Measurements from ENCODE around the gene RNF207. TPM values are rescaled to one million over a fixed set of nuclear protein-coding genes. Genes with fewer than 3 reads are reported as not detected.

The RNF207 gene
- total RNA-seq, 4 donors from 2014 or later: 2.1 to 41.1 (median 20.5) TPM

DNA sequence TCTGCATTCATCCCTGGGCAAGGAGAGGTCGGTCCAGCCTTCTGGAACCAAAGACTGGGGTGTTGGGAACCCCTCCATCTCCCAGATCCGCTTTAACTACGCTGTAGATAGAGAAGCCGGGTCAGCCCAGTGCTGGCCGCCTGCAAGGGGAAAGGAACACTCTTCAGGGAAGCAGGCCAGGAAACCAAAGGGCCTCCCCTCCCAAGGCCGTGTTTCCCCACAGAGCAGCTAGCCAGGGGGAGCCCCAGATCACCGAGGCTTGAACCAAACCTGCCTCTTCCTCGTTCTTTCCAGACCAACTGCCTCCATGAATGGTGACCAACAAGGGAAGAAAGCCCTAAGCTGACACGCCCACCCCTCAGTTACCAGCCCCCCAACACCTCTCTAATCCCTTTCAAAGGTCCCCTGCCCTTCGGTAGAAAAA is 24.6 kb upstream of the RNF207 start:
- no peaks in the 10 kb centered on the region for H3K36me3 ChIP-seq
- H3K9me3 ChIP-seq: no peaks in the 10 kb centered on the region
- DNase-seq: no peak
- intact Hi-C loops (cut with DNase I; ENCODE audit: low total_unique reads): no loop called here
- TF ChIP-seq, protein P1, sequence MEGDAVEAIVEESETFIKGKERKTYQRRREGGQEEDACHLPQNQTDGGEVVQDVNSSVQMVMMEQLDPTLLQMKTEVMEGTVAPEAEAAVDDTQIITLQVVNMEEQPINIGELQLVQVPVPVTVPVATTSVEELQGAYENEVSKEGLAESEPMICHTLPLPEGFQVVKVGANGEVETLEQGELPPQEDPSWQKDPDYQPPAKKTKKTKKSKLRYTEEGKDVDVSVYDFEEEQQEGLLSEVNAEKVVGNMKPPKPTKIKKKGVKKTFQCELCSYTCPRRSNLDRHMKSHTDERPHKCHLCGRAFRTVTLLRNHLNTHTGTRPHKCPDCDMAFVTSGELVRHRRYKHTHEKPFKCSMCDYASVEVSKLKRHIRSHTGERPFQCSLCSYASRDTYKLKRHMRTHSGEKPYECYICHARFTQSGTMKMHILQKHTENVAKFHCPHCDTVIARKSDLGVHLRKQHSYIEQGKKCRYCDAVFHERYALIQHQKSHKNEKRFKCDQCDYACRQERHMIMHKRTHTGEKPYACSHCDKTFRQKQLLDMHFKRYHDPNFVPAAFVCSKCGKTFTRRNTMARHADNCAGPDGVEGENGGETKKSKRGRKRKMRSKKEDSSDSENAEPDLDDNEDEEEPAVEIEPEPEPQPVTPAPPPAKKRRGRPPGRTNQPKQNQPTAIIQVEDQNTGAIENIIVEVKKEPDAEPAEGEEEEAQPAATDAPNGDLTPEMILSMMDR (IDR thresholded peaks at IDR 0.05): no peak
- no peak for TF ChIP-seq POLR2A (IDR thresholded peaks at IDR 0.05)
- no peak overlapping the region for H3K4me3 ChIP-seq
- H3K27ac ChIP-seq: no peak overlapping the region
- H3K4me1 ChIP-seq: peaks cover 0 to 24% of the 10 kb centered on the region in 2 donors
- H3K27me3 ChIP-seq: peaks cover 7 to 23% of the 10 kb centered on the region in 2 donors

DNA sequence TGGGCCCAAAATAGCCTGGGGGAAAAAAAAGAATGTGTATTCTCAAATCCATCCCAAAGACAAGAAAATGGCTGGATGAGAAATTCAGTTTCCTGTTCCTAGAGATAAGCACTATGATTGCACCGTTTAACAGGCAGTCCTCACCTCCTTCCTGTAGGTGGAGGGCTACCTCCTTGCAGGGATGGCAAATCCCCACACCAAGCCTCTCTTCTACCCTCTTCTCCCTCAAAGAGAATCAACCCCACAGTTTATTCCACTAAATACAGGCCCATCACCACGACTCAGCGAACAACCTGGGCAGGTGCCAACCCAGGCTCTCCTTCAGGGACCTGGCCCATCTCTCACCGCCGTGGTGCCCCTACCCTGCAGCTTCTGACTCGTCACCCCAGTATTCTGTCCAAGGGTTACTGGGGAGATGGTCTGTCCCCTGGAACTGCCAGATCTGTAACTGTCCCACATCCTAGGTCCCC is 22.4 kb upstream of the RNF207 start:
- TF ChIP-seq, protein P1 (IDR thresholded peaks at IDR 0.05): no peak
- TF ChIP-seq POLR2A (IDR thresholded peaks at IDR 0.05): no peak
- DNase-seq: no peak
- intact Hi-C loops (cut with DNase I; ENCODE audit: low total_unique reads): no loop called here
- peaks cover 0 to 22% of the 10 kb centered on the region in 2 donors for H3K4me1 ChIP-seq
- no peak overlapping the region for H3K4me3 ChIP-seq
- peaks cover 4 to 5% of the 10 kb centered on the region in 2 donors for H3K27me3 ChIP-seq
- no peaks in the 10 kb centered on the region for H3K9me3 ChIP-seq
- H3K27ac ChIP-seq: no peak overlapping the region
- no peaks in the 10 kb centered on the region for H3K36me3 ChIP-seq

DNA sequence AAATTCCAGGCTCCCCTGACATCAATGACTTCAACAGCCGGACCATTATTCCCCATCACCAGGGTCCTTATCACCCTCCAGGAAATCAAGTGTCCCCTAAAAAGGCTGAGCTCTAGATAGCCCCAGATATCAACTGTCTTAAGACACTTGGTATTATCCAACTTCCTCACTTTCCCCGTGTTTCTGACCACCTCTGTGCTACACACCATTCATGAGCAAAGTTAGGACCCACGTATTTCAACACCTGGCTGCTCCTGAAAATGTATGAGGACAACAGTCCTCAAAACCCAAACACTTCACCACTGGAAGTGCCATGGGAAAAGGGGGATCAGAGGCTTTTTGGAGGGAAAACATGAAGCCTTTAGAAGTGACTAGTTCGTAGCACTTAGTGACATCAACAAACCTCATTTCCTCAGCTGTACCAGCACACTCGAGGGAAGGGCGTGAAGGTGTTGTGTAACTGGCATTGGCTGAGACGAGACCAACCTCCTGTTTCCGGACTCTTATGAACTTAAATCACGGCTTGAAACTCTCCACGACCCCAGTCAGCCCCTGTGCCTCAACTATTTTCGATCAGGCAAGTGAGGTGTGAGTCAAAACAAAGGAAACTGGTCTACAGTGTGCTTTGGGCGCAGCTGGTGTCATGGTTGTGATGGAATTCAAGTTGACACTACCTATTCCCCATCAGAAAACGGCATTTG is 21.7 kb upstream of the RNF207 start:
- no peaks in the 10 kb centered on the region for H3K9me3 ChIP-seq
- DNase-seq: no peak
- no peak overlapping the region for H3K4me3 ChIP-seq
- no peaks in the 10 kb centered on the region for H3K36me3 ChIP-seq
- intact Hi-C loops (cut with DNase I; ENCODE audit: low total_unique reads): no loop called here
- peaks cover 0 to under 1% of the 10 kb centered on the region in 2 donors for H3K27me3 ChIP-seq
- H3K4me1 ChIP-seq: peaks cover 0 to 15% of the 10 kb centered on the region in 2 donors
- TF ChIP-seq, protein P1 (IDR thresholded peaks at IDR 0.05): no peak
- TF ChIP-seq POLR2A (IDR thresholded peaks at IDR 0.05): no peak
- H3K27ac ChIP-seq: no peak overlapping the region

DNA sequence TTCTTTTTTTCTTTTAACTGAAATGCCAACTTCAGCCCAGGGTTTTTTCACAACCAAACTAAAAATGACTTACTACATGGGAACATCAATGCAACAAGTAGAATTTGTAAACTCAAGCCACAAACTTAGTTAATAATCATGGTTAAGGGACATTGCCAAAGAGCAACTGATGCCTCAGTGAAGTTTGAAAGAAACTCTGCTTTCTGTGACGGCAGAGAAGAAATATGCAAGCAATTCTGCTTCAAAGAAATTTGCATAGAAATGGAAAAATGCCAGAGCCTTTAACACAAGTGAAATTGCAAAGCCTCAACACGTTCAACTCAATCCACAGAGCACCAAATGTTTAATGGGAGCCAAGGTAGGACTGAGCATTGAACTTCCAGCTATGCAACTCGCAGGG is 20.8 kb upstream of the RNF207 start:
- intact Hi-C loops (cut with DNase I; ENCODE audit: low total_unique reads): no loop called here
- no peak for DNase-seq
- TF ChIP-seq POLR2A (IDR thresholded peaks at IDR 0.05): no peak
- TF ChIP-seq, protein P1 (IDR thresholded peaks at IDR 0.05): no peak
- no peaks in the 10 kb centered on the region for H3K9me3 ChIP-seq
- no peak overlapping the region for H3K27ac ChIP-seq
- H3K36me3 ChIP-seq: no peaks in the 10 kb centered on the region
- no peaks in the 10 kb centered on the region for H3K27me3 ChIP-seq
- H3K4me3 ChIP-seq: no peak overlapping the region
- H3K4me1 ChIP-seq: peaks cover 0 to 8% of the 10 kb centered on the region in 2 donors

DNA sequence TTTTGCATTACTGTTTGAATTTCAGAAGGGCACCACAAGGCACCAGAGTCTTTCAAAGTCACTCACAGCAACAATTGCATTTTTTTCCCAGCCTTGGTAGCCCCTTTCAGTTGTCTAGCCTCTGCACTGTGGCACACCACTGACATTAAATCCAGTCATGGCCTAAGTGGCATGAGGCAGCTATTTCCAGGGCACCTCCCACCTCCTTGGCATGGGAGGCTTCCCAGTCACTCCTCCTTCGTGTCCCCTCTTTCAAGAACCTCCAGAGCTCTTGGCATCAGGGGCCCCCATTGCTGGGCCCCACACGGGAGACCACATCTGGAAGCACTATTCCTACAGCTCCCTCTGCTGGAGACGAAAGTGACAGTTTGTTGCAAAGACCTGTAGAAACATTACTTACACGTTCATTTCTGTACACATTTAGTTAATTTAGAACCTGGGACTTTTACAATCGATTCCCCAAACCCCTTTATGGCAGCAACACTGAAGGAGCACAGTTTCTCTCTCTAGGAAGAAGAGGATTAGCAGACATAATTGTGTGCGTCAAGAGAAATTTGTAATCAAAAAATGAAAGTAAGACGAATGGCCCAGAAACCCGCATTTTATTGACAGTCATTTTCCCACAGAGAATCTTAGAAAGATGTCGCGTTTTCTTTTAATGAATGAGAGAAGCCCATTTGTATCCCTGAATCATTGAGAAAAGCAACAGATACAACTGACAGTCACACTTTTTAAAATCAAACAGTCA is 20.1 kb upstream of the RNF207 start:
- intact Hi-C loops (cut with DNase I; ENCODE audit: low total_unique reads): no loop called here
- H3K36me3 ChIP-seq: no peaks in the 10 kb centered on the region
- no peak for TF ChIP-seq POLR2A (IDR thresholded peaks at IDR 0.05)
- TF ChIP-seq, protein P1 (IDR thresholded peaks at IDR 0.05): no peak
- H3K4me1 ChIP-seq: peaks cover 0 to 1% of the 10 kb centered on the region in 2 donors
- DNase-seq: no peak
- no peaks in the 10 kb centered on the region for H3K9me3 ChIP-seq
- no peak overlapping the region for H3K27ac ChIP-seq
- no peak overlapping the region for H3K4me3 ChIP-seq
- no peaks in the 10 kb centered on the region for H3K27me3 ChIP-seq
